ENCODE results near the gene CDK5RAP3.
"Not testable (repeated sequence)": the region's sequence is repeated elsewhere in the genome, so short reads cannot be mapped to it uniquely, and the experiment has no call there.

CDK5RAP3 gene

GRCh38 chr17:47975823-47976205 lies 4.9 kb downstream of the CDK5RAP3 start:
- DNase-seq = no peak

DNA sequence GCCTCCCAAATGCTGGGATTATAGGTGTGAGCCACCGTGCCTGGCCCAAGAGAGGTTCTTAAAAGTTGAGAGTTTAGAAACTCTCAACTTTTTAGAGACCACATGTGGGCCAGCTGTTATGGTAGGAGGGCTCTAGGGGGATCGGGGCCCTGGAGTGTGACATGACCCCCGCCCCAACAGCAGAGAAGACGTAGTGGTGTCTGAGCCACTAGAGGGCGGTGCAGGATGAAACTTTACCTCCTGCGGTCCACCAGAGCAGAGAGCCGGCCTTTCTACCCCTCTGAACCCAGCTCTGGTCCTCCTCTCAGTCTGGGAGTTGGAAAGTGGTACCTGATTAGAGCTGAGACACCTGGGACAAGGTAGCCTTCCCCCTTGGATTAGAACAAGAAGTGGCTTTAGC lies 7.4 kb downstream of the CDK5RAP3 start:
- peak; percentile 56 for DNase-seq

- DNase-seq = no peak
Measured at GRCh38 chr17:47980541-47980940, 9.6 kb downstream of the CDK5RAP3 start.

GRCh38 chr17:47981462-47981861 lies 10.5 kb downstream of the CDK5RAP3 start:
- no peak for DNase-seq

DNA sequence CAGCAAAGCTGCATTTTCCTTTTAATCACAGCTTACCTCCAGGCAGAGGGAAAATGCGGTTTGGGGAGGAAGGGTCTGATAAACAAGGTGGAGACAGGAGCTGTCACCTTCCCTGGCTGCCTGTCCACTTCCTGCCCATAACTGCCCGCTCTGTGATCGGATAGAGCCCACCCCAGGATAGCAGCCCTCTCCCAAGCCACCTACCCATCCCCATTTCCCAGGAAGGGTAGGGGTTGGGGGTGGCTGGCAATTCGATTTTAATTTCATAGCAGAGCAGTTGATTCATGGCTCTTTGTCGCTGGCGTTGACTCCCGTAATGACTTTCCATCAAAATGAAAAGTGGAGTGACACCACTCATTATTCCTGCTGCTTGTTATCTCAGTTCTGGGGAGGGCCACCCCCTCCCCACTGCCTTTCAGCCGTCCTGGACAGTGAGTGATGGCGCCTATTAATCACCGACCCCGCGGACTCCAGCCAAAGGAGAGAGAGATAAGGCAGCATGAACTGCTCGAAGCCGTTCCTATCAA lies 11.2 kb downstream of the CDK5RAP3 start:
- no peak for DNase-seq

- DNase-seq = no peak
Measured at GRCh38 chr17:47982645-47983390, 11.9 kb downstream of the CDK5RAP3 start.

DNA sequence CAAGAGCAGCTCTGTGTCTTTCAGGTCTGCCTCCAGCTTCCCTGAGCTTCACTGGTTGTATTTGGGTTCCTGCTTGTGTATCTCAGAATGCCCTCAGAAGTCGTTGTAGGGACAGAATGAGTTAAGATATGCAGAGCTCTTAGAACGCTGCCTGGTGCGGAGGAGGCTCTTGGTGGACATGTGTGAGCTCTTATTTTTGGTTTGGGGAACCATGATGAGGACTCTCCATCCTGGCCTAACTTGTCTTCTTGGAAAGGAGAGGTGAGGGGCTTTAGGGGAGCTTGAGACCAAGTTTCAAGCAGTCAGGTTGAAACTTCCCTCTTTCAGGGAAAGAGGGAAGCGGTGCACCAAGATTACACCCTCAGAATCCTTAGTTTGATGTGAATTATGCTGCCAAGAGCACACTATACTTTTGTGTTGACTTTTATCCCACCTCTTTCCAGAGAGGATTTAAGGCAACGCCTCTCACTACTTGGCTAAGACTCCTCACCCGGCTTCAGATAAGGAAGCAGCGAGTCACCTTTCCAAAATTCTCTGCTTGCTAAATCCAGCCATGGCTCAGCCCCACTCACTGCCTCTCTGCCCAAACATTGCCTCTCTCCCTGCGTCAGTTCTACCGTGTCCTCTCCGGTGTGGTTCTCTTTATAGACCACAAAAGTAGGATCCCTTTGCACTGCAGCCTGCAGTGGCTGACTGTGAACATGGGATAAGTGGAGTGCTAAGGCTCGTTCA lies 12.7 kb downstream of the CDK5RAP3 start:
- DNase-seq = no peak

DNA sequence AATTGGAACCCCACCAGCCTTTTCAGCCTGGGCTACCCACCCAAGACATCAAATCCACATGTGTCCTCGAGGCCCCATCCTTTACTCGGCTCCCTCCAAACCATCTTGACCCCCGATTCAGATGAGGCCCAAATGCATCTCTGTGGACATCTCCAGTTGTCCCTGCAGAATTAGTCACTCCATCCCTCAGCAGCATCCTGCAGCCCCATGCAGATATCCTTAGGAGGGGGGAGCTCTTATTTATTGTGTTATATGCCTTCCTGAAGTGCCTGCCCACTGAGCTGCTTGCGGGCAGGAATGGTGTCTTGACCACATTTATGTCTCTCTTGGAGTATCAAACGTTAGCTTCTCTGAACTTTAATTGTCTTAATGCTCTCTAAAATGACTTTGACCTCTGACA lies 15.6 kb downstream of the CDK5RAP3 start:
- DNase-seq = no peak

- peak; percentile 27 for DNase-seq
Measured at GRCh38 chr17:47987240-47987835, 16.4 kb downstream of the CDK5RAP3 start.

- not testable (repeated sequence) for DNase-seq
Measured at GRCh38 chr17:47988445-47988844, 17.5 kb downstream of the CDK5RAP3 start.

- no peak for DNase-seq
Measured at GRCh38 chr17:47989159-47989558, 18.2 kb downstream of the CDK5RAP3 start.

- DNase-seq = no peak
Measured at GRCh38 chr17:47989700-47990099, 18.8 kb downstream of the CDK5RAP3 start.

DNA sequence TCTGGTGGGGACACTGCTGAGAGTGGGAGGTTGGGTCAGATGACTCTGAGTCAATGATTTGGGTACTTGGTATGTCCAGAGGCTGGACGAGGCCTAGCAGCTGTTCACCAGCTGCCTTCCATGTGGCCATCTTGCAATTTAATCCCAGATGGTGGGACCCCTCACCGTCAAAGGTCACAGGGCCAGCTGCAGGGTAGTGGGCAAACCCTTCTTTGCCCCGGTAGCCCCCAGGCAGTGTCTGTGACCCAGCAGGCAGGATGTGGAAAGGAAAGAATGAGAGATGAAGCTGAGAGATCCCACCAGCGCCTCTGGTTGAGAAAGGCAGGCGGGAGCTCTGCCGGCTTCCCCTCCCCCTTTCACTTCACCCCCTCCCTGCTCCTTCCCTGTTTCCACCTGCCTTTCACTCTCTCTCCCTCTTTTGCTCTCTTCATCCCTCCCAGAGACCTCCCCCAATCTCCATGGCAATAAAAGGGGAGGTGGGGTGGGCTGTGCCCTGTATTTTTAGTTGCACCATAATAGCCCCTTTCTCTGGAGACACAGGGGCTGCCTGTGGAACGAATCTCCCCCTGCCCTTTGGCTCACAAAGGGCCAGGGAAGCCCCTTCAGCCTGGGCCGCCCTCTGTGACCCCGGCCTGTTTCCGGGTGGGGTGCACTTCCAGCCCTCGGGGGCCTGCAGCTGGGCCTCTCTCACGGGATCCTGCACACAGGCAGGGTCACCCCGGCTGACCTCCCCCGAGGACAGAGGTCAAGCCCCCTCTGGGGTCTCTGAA lies 20.2 kb downstream of the CDK5RAP3 start:
- DNase-seq = no peak

DNA sequence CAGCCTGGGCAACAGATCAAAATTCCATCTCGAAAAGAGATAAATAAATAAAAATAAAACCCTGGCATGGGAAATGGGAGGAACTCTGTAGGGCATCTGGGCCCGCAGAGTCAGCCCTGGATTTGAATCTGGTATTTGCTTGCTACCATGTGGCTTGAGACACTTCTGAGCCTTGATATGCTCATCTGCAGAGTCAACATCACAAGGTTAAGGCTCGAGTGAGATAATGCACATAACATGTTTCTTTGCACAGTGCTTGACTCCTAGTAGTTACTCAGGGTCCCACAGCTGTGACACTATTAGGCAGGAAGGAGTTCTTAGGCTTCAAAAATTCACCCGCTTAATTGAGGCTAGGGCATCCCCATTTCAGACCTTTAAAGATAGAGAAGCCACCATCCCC lies 21.3 kb downstream of the CDK5RAP3 start:
- no peak for DNase-seq

- DNase-seq = no peak
Measured at GRCh38 chr17:47993031-47993564, 22.2 kb downstream of the CDK5RAP3 start.

DNA sequence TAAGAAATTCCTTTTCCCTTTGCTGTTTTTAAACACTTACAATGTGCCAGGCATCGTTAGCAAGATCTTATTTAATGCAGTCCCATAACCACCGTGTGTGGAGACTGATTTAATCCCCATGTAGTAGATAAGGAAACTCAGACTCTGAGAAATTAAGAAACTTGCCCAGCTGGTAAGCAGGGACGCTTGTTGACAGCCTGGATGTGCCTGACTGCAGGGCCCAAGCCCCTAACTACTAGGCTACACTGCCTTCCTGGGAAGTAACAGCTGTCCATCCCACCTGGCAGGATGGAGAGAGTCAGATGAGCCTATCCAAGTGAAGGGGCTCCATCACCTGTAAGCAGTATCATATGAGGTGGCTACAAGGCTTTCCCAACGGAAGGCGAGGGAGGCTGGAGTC lies 23.1 kb downstream of the CDK5RAP3 start:
- no peak for DNase-seq

DNA sequence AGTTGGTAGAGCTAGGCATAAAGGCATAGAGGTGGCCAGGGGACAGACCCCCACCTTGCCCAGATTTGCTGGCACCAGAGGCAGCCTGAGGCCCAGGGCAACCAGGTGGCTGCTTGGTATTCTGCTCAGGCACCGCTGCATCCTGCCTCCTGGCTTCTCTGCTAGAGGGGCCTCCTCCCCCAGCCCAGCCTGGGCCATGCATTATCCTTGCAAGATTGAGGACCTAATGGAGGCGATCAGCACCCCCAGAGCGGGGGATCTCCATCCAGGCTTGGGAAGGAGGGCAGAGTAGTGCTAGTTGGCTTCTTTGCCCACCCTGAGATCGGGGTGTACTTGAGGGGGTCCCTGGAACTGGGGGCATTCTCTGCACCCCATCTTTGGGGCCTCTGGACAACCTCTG lies 23.8 kb downstream of the CDK5RAP3 start:
- DNase-seq = no peak

DNA sequence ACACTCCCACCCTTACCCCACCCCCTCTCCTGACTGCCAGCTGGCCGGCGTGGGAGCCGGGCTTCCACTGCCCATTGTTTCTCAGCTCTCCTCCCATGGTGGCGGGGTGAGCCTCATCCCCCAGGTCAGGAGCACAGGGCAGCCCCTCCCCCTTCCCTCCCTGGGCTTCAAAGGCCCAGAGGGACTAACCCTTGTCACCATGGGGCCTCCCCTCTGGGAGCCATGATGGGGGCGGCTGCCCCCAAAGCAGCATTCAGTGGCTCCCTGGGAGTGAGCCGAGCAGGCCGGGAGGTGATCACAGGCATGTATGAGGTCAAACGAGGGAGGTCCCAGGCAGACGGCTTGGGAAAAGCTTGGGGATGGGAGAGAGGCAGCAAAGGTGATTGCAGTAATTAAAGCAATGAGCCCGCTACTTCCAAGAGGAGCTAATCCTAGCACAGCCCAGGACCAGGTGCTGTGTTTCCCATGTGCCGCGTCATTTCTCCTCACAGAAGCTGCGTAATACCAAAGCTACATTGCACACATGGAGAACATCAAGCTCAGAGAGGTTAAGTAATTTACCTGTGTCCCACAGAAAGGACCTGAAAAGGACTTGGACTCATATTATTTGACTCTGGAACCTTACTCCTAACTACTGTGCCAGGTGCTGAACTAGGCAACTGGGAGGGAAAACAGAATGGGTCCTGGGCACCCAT lies 24.5 kb downstream of the CDK5RAP3 start:
- no peak for DNase-seq

DNA sequence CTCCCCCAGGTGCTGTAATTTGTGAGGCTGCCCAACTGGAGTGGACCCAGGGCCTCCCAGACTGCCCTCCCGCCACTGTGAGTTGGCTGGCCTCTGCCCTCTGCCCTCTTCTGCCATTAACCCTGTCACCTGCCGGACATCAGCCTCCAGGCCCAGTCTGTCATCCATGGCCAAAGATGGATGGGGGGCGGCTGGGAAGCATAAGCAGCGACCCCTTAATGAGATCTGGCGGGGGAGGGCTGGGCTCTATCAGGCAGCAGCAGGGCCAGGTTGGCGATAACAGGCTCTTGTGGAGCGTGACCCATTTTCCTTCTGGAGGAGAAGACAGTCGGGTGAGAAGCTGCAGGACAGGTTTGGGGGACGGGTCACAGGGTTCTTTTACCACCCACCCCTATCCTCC lies 25.3 kb downstream of the CDK5RAP3 start:
- no peak for DNase-seq

DNA sequence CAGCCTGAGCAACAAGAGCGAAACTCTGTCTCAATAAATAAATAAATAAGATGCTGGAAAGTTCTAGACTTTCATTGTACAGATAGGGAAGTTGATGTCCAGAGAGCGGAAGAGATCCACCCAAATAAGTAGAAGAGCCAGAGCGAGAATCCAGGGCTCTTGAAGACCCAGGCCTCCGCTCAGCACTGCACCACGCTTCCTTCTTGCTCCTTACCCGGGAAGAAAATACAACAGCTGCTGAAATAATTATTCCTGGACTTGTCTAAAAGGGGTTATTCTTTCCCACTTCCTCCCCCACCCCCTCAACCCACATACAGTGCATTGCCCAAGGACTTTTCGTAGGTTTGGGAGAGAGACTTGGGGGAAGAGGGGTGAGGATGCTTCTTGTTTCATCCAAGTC lies 26.7 kb downstream of the CDK5RAP3 start:
- no peak for DNase-seq

DNA sequence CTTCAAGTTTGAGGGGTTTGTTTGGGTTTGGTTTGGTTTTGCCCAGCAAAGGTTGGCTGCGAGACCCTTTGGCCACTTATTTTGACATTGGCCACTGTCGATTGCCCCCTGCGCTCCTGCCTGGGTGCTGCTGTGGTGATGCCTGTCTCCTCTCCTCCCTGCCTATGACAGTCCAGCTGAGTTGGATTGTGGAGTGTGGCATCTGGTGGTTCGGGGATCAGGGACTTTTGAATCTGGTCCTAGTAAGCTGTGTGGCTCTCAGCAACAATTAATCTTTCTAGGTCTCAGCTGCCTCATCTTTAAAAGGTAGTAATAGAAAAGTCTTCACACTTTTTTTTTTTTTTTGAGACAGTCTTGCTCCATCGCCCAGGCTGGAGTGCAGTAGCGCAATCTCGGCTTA lies 27.1 kb downstream of the CDK5RAP3 start:
- no peak for DNase-seq

DNA sequence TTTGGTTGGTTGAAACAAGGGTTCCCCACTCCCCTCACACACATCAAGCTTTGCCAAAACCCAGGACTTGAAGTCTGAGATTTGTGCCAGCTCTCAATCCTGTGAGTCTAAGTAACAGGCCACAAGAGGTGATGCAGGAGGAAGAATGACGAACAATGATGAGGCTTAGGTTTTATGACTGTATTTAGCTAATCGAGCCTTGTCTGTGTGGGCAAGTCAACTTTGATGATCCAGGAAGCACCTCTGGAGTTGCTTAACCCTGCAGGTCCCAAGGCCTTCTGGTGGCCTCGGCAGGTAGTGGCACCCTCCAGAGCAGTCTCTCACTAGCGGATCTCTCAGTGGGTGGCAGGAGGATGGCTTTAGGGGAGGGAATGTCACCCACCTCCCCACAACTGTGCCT lies 28.7 kb downstream of the CDK5RAP3 start:
- DNase-seq = peak; percentile 40

Measured in fibroblast of skin of abdomen (primary cell).